DOHH2 (cell line): ENCODE results near the gene RNF34.

Source experiments
- EZH2phosphoT487 ChIP-seq: fragments of 200-600 bp; sonication (generic); IDR thresholded peaks from 2 replicates; pipeline ENCODE4 v1.6.1; 2017; ENCODE audit warnings: borderline replicate concordance, mild to moderate bottlenecking, antibody characterized with exemption, low read length, moderate library complexity, mixed read lengths
- TF ChIP-seq, protein P1 (sequence below): fragments of 200-600 bp; sonication (generic); IDR thresholded peaks from one replicate; pipeline ENCODE4 v1.5.1; 2014; ENCODE audit warnings: antibody characterized with exemption, mild to moderate bottlenecking, low read depth, low read length; ENCODE audit not compliant: poor library complexity, severe bottlenecking

DNA sequence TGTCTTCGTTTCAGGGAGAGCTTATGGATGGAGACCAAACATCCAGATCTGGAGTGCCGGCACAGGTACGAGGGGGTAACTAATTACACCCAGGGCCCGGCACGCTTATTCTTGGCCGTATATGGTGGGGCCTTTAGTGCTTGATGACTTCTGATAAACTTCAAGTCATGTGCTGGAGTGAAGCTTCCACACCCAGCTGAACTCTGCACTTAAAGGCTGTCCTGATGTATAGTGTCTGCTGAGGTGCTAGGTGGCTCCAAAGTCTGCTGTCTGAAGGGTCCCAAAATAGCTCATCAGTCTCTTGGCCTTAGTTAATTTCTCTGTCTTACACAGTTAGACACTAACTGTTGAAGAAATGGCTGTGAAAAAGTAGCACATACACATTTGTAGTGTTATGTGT, 17.9 kb downstream of the RNF34 start:
- TF ChIP-seq, protein P1, sequence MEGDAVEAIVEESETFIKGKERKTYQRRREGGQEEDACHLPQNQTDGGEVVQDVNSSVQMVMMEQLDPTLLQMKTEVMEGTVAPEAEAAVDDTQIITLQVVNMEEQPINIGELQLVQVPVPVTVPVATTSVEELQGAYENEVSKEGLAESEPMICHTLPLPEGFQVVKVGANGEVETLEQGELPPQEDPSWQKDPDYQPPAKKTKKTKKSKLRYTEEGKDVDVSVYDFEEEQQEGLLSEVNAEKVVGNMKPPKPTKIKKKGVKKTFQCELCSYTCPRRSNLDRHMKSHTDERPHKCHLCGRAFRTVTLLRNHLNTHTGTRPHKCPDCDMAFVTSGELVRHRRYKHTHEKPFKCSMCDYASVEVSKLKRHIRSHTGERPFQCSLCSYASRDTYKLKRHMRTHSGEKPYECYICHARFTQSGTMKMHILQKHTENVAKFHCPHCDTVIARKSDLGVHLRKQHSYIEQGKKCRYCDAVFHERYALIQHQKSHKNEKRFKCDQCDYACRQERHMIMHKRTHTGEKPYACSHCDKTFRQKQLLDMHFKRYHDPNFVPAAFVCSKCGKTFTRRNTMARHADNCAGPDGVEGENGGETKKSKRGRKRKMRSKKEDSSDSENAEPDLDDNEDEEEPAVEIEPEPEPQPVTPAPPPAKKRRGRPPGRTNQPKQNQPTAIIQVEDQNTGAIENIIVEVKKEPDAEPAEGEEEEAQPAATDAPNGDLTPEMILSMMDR: no peak
- no peak for TF ChIP-seq EZH2phosphoT487
